Right atrium auricular region (tissue), 2 donors: ENCODE data around the gene ELMO1. TPM values are rescaled to one million over a fixed set of nuclear protein-coding genes. Genes with fewer than 3 reads are reported as not detected.
A peak's percentile ranks its signal among the peaks of the same experiment; 100 is the strongest.

Experiments used
- DNase-seq: peaks from one replicate; pipeline ENCODE4 v3.0.0-alpha.2; 2019; ENCODE audit warnings: low spot score
- H3K27ac ChIP-seq, 2 donors: fragments of 200-600 bp; sonication (generic); 1 replicate in 1 of 2; 2 replicates in 1 of 2; pipeline ENCODE4 v1.5.1; 2016 to 2019
- H3K27me3 ChIP-seq, 2 donors: fragments of 200-600 bp; sonication (generic); one replicate each; pipeline versions ENCODE4 v1.5.1 to v1.6.0; 2017 to 2019
- H3K36me3 ChIP-seq: fragments of 200-600 bp; sonication (generic); one replicate; pipeline ENCODE4 v1.5.1; 2016
- H3K4me1 ChIP-seq, 2 donors: fragments of 200-600 bp; sonication (generic); one replicate each; pipeline versions ENCODE4 v1.5.1 to v1.6.0; 2017 to 2019
- H3K4me3 ChIP-seq, 2 donors: fragments of 200-600 bp; sonication (generic); 1 replicate in 1 of 2; 2 replicates in 1 of 2; pipeline ENCODE4 v1.5.1; 2017 to 2019; ENCODE audit warnings: mild to moderate bottlenecking in 1 of 2, moderate library complexity in 1 of 2
- H3K9me3 ChIP-seq, 2 donors: fragments of 200-600 bp; sonication (generic); one replicate each; pipeline ENCODE4 v1.5.1; 2019
- total RNA-seq, 2 donors: library from RNA; depleted of rRNA; stranded (reverse); fragments of >200 nt; gene quantifications; one replicate each; pipeline ENCODE4 v1.1.0, GENCODE V29; 2016
- TF ChIP-seq, protein P1 (sequence below), 2 donors: fragments of 200-600 bp; sonication (generic); IDR thresholded peaks; one replicate each; pipeline ENCODE4 v1.5.1; 2019; ENCODE audit warnings: antibody characterized with exemption in 2 of 2

ELMO1 gene
- total RNA-seq, 2 donors from 2014 or later = 24.4 to 45.1 TPM

DNA sequence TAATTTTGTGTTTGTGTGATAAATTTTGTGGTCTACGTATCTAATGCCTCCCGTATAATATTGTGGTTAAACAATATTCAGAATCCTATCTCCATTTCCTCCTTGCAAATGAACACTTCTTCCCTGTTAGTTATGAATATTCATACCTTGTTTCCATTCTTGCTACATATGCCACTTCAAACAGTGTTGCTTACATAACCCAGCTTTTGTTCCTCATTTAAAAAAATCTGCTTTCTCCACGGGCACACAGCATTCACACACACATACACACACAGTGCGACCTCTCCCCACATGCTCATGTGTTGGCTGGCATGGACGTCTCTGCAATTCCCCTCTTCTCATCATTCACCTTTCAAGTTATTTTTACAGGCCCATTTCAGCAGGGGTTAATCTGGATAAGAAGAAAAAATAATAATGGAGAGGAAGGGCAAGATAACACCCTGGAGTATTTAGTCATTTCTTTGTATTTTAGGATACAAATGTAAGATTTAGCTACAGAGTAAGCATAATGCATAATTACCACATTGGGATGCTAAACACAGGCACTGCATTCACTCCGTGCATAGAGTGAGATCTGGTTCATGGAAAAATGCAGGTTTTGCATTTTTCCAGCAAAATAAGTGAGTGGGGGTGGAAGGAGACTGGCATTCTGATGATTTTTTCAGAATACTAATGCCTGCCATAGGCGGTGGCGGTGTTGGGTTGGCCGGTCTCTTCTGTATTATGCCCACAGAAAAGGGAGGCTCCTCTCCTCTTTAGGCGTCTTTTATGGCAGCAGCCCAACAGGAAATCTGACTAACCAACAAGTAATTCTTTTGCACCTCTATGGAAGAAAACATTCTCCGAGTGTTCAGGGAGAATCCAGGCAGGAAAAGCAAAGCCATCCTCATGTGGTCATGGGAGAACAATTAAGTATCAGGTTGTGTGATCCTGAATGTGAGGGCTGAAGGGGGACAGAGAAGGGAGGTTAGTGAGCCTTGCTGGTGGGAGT, 31.7 kb upstream of the ELMO1 start:
- no peaks in the 10 kb centered on the region for H3K27me3 ChIP-seq
- H3K4me1 ChIP-seq = no peaks in the 10 kb centered on the region
- H3K9me3 ChIP-seq = no peaks in the 10 kb centered on the region
- DNase-seq = no peak
- H3K4me3 ChIP-seq = no peak overlapping the region
- peak overlapping the region in 1 of 2 donors; percentile 31 for H3K27ac ChIP-seq
- TF ChIP-seq, protein P1, sequence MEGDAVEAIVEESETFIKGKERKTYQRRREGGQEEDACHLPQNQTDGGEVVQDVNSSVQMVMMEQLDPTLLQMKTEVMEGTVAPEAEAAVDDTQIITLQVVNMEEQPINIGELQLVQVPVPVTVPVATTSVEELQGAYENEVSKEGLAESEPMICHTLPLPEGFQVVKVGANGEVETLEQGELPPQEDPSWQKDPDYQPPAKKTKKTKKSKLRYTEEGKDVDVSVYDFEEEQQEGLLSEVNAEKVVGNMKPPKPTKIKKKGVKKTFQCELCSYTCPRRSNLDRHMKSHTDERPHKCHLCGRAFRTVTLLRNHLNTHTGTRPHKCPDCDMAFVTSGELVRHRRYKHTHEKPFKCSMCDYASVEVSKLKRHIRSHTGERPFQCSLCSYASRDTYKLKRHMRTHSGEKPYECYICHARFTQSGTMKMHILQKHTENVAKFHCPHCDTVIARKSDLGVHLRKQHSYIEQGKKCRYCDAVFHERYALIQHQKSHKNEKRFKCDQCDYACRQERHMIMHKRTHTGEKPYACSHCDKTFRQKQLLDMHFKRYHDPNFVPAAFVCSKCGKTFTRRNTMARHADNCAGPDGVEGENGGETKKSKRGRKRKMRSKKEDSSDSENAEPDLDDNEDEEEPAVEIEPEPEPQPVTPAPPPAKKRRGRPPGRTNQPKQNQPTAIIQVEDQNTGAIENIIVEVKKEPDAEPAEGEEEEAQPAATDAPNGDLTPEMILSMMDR (IDR thresholded peaks at IDR 0.05) = no peak
- no peaks in the 10 kb centered on the region for H3K36me3 ChIP-seq

- H3K4me3 ChIP-seq = no peak overlapping the region
- no peak overlapping the region for H3K27ac ChIP-seq
- DNase-seq = no peak
- no peaks in the 10 kb centered on the region for H3K4me1 ChIP-seq
- TF ChIP-seq, protein P1 (IDR thresholded peaks at IDR 0.05) = no peak
- no peaks in the 10 kb centered on the region for H3K9me3 ChIP-seq
- no peaks in the 10 kb centered on the region for H3K36me3 ChIP-seq
- no peaks in the 10 kb centered on the region for H3K27me3 ChIP-seq
These were observed 28.3 kb upstream of the ELMO1 start for GRCh38 chr7:37476881-37477450.

GRCh38 chr7:37476428-37476827, 27.8 kb upstream of the ELMO1 start:
- H3K9me3 ChIP-seq = no peaks in the 10 kb centered on the region
- TF ChIP-seq, protein P1 (IDR thresholded peaks at IDR 0.05) = no peak
- no peak overlapping the region for H3K4me3 ChIP-seq
- no peaks in the 10 kb centered on the region for H3K4me1 ChIP-seq
- H3K27me3 ChIP-seq = no peaks in the 10 kb centered on the region
- H3K27ac ChIP-seq = no peak overlapping the region
- DNase-seq = no peak
- H3K36me3 ChIP-seq = no peaks in the 10 kb centered on the region

GRCh38 chr7:37475646-37476045, 27.0 kb upstream of the ELMO1 start:
- no peak for DNase-seq
- no peak overlapping the region for H3K4me3 ChIP-seq
- H3K9me3 ChIP-seq = no peaks in the 10 kb centered on the region
- H3K27ac ChIP-seq = no peak overlapping the region
- H3K27me3 ChIP-seq = no peaks in the 10 kb centered on the region
- H3K36me3 ChIP-seq = no peaks in the 10 kb centered on the region
- no peaks in the 10 kb centered on the region for H3K4me1 ChIP-seq
- TF ChIP-seq, protein P1 (IDR thresholded peaks at IDR 0.05) = no peak

DNA sequence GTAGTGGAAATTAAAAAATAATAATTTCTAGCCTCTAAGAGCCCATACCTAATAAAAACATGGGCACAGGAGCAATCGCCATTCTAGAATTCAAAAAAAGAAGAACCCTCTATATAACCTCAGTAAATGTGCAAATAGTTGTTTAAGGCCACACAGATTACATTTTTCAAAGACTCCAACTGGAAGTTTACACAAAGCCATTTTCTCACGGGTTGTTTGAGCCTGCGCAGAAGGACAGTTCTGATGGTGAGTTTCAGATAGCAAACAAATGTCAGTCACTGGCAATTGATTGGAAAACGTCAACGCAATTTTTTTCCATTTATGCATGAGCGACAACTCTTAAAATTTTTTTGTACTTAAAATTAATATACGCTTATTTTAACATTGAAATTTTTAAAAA, 23.0 kb upstream of the ELMO1 start:
- no peak for DNase-seq
- TF ChIP-seq, protein P1 (IDR thresholded peaks at IDR 0.05) = no peak
- no peaks in the 10 kb centered on the region for H3K9me3 ChIP-seq
- no peak overlapping the region for H3K27ac ChIP-seq
- H3K4me3 ChIP-seq = no peak overlapping the region
- no peaks in the 10 kb centered on the region for H3K27me3 ChIP-seq
- H3K36me3 ChIP-seq = no peaks in the 10 kb centered on the region
- H3K4me1 ChIP-seq = no peaks in the 10 kb centered on the region
